Measurements from ENCODE around the gene CCDC122. TPM values are rescaled to one million over a fixed set of nuclear protein-coding genes. Genes with fewer than 3 reads are reported as not detected.

CCDC122 gene
- total and polyA plus RNA-seq, 10 of the 15 experiments (the other 5 are each of a cell fraction or from before 2014, with no cell fraction given): 1.0 to 4.5 (median 2.9) TPM; not detected in 1

DNA sequence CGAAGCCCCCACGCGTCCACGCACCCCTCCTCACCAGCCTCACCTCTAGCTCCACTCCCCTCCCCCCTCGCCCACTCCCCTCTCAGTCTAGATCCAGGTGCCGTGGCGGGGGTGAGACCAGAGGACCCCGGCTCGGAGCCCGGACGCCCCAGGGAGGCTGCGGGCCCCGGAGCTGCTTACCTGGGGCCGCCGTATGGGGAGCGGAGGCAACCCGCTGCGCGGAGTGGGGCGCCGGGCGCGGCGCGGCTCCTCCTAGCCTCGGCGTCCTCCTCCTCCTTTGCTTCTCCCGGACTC lies 93.1 kb downstream of the CCDC122 start:
- no peak overlapping the region for H3K27ac ChIP-seq (ENCODE audit: control insufficient read depth, insufficient read depth)
- FAIRE-seq: no peak
- H3K4me1 ChIP-seq (ENCODE audit: control insufficient read depth, insufficient read depth, low read length): no peaks in the 10 kb centered on the region
- TF ChIP-seq, protein P1, sequence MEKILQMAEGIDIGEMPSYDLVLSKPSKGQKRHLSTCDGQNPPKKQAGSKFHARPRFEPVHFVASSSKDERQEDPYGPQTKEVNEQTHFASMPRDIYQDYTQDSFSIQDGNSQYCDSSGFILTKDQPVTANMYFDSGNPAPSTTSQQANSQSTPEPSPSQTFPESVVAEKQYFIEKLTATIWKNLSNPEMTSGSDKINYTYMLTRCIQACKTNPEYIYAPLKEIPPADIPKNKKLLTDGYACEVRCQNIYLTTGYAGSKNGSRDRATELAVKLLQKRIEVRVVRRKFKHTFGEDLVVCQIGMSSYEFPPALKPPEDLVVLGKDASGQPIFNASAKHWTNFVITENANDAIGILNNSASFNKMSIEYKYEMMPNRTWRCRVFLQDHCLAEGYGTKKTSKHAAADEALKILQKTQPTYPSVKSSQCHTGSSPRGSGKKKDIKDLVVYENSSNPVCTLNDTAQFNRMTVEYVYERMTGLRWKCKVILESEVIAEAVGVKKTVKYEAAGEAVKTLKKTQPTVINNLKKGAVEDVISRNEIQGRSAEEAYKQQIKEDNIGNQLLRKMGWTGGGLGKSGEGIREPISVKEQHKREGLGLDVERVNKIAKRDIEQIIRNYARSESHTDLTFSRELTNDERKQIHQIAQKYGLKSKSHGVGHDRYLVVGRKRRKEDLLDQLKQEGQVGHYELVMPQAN (conservative IDR thresholded peaks at IDR 0.05): no peak
- TF ChIP-seq IKZF1 (conservative IDR thresholded peaks at IDR 0.05) (no peak), MEF2B (IDR thresholded peaks at IDR 0.05; ENCODE audit: partially characterized antibody, poor library complexity, severe bottlenecking) (no peak), RFX5 (IDR thresholded peaks at IDR 0.05; ENCODE audit: low read depth, low read length) (no peak), JUNB (IDR thresholded peaks at IDR 0.05) (no peak), TCF3 (IDR thresholded peaks at IDR 0.05; ENCODE audit: borderline replicate concordance, insufficient read depth, low read depth, low read length) (no peak), MXI1 (IDR thresholded peaks at IDR 0.05; ENCODE audit: low read depth, low read length) (no peak), GABPA (IDR thresholded peaks at IDR 0.05; ENCODE audit: low read depth) (no peak), ZNF207 (IDR thresholded peaks at IDR 0.05; ENCODE audit: borderline replicate concordance) (no peak), MYC (IDR thresholded peaks at IDR 0.05; ENCODE audit: insufficient read depth, insufficient read length, insufficient replicate concordance, low read length, severe bottlenecking) (no peak), FOXM1 (IDR thresholded peaks at IDR 0.05; ENCODE audit: low read depth, low read length) (no peak), SMAD1 (IDR thresholded peaks at IDR 0.05; ENCODE audit: low read depth, partially characterized antibody) (no peak), SMC3 (IDR thresholded peaks at IDR 0.05; ENCODE audit: borderline replicate concordance, low read length) (no peak), POLR2AphosphoS2 (IDR thresholded peaks at IDR 0.05; ENCODE audit: low read depth, low read length) (no peak), MTA3 (IDR thresholded peaks at IDR 0.05; ENCODE audit: borderline replicate concordance, low read length) (no peak)
- TF ChIP-seq, protein P2, sequence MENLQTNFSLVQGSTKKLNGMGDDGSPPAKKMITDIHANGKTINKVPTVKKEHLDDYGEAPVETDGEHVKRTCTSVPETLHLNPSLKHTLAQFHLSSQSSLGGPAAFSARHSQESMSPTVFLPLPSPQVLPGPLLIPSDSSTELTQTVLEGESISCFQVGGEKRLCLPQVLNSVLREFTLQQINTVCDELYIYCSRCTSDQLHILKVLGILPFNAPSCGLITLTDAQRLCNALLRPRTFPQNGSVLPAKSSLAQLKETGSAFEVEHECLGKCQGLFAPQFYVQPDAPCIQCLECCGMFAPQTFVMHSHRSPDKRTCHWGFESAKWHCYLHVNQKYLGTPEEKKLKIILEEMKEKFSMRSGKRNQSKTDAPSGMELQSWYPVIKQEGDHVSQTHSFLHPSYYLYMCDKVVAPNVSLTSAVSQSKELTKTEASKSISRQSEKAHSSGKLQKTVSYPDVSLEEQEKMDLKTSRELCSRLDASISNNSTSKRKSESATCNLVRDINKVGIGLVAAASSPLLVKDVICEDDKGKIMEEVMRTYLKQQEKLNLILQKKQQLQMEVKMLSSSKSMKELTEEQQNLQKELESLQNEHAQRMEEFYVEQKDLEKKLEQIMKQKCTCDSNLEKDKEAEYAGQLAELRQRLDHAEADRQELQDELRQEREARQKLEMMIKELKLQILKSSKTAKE (IDR thresholded peaks at IDR 0.05; ENCODE audit: low read depth, poor library complexity, severe bottlenecking): no peak
- no TSS peak for BruUV-seq (replicated peaks)
- no peaks in the 10 kb centered on the region for H3K79me2 ChIP-seq (ENCODE audit: control insufficient read depth, insufficient read depth, low read length)
- WGBS (ENCODE audit: insufficient coverage, insufficient replicate concordance, low lambda C conversion rate, missing lambda C conversion rate): 0% methylated on average over 13 of the region's 28 CpGs
- H3K4me2 ChIP-seq (ENCODE audit: control insufficient read depth, insufficient read depth): peak overlapping the region; percentile 36
- SMC1A ChIA-PET (ENCODE audit: uncharacterized antibody, unreplicated experiment): no interaction called here
- H2AFZ ChIP-seq (ENCODE audit: control insufficient read depth, low read depth, low read length): no peak overlapping the region
- H3K27me3 ChIP-seq (replicated peaks in 1 of 2; ENCODE audit: control insufficient read depth in 2 of 2, insufficient read depth in 2 of 2, low read length in 1 of 2): peaks cover 3 to 4% of the 10 kb centered on the region in 2 experiments; a peak in 3 of 4 replicates
- ATAC-seq: peak; percentile 55; the same call in 2 of the 3 replicates
- no peak for DNase-seq (ENCODE audit: low read depth, low spot score)
- peak overlapping the region; percentile 73 for H3K4me3 ChIP-seq
- no peaks in the 10 kb centered on the region for H3K9me3 ChIP-seq (replicated peaks; ENCODE audit: control insufficient read depth, insufficient read depth, low read length)
- POLR2A ChIA-PET: no interaction called here
- in situ Hi-C loops (cut with MboI) (loop anchor here (25.0 kb wide), 1 partner anchor 1449 kb away; no protein-coding TSS in a partner anchor), intact Hi-C loops (cut with micrococcal nuclease; ENCODE audit: unreplicated experiment) (no loop called here)
- no peaks in the 10 kb centered on the region for H4K20me1 ChIP-seq (ENCODE audit: control insufficient read depth, insufficient read depth)
- H3K36me3 ChIP-seq (ENCODE audit: control insufficient read depth in 2 of 2, insufficient read depth in 2 of 2, low read length in 1 of 2): no peaks in the 10 kb centered on the region
- CTCF ChIA-PET: no interaction called here
- H3K9ac ChIP-seq (ENCODE audit: control insufficient read depth, insufficient read depth, low read length): no peak overlapping the region
- RAD21 ChIA-PET (ENCODE audit: unreplicated experiment): interaction anchor here (0.7 kb wide), 1 partner anchor 18 kb away, joined by 3 read pairs; no protein-coding TSS in a partner anchor
